HG03280 (cell line): ENCODE measurements around the gene KCNJ9.
"Not testable (repeated sequence)": the region's sequence is repeated elsewhere in the genome, so short reads cannot be mapped to it uniquely, and the experiment has no call there.

Experiments used
- ATAC-seq: cut with Tn5 transposase; IDR thresholded peaks from one replicate; pipeline ENCODE4 v1.9.1; 2021; ENCODE audit warnings: mild to moderate bottlenecking, moderate library complexity; ENCODE audit not compliant: unreplicated experiment

KCNJ9 gene

GRCh38 chr1:160101717-160102522, 20.6 kb downstream of the KCNJ9 start:
- no peak for ATAC-seq

DNA sequence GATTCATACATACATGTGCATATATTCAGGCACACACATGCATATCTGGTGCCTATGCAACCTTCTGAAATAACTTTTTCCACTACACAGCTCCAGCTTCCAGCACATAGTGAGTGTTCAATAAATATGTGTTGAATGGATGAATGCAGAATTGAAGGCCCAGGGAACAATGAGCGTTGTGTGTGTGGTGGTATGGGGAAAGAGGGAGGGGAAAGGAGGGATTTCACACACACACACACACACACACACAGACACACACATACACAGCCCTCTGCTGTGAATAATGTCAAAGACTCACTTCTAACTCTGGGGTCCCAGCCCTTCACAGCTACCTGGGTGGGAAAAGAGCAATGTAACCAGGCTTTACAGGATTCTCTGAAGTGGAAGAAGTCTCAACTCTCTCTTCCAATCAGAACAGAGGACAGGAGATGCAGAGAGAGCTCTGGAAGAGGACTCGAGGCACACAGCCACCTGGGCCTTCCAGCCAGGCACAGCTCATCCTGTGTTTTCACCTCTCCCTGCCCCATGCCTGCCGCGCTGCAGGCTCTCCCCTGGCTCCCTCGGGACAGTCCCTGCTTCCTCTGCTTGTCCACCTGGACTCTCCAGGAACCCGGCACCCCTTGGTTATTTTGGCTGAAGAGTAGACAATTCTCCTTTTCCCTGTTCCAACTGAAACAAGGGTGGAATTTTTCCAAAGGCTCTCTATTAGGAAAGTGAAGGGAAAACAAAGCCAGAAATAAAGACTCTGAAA, 22.5 kb downstream of the KCNJ9 start:
- ATAC-seq = no peak

DNA sequence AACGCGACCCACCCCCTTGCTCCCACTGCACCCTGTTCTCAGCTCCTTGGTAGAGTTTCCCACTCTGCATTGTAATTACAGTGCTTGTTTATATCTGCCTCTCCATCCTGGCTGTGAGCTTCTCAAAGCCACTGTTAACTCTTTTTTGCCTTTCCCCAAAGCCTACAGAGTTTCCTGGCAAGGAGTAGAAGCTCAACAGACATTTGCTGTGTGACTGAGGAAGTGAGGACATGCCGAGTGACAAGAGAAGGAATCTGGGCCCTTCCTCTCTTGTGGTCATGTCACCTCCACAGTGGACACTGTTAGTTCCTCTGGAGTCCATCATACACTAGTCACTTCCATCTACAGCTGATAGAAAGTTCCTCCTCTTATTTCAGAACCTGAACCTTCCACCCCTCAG, 23.1 kb downstream of the KCNJ9 start:
- no peak for ATAC-seq

GRCh38 chr1:160105155-160105554, 23.8 kb downstream of the KCNJ9 start:
- ATAC-seq = no peak

DNA sequence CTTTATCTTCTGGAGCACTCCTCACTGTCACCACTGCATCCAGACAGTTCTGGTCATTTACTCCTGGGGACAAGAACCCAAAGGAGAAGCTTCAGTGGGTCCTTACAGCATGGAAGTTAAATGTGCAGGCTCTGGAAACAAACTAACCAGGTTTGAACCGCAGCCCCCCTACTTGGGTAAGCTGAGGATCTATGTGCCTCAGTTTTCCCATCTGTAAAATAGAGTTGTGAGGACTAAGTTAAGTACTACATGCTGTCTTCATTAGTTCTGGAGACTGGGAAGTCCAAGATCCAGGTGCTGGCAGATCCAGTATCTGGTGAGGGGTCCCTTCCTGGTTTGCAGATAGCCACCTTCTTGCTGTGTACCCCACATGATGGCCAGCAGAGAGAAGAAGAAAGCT, 26.2 kb downstream of the KCNJ9 start:
- no peak for ATAC-seq

DNA sequence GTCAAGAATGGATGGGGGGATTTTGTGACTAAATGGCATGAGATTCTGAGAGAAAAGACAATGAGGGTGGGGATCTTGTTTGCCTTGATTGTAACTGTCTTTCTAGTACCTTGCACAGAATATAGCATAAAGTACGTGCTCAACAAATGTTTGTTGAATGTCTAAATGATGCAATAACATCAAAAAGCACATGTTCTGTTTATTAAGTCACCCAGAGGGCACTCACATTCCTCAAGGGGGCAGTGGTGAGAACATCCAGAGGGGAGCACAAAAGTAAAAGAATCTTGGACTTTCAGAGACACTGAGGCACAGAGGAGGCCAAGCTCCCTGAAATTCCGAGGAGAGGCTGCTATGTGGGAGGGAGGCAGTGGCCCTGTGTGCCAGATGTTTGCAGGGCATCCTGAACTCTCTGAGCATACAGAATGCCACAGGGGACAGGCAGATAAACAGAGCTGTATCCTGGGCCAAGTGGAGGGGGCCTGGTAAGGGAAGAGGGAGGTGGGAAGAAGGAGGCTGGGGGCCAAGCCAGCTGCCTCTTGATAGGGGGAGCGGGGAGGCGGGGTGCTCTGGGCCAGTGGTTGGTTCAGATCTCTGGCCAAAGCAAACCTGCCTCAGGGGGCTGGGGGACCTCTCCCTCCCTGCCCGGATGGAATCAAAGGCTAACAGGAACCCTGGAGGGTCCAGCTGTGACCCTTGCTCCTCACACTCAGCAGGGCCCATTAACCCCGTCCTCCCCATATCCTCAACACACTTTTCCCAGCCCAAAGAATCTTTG, 27.7 kb downstream of the KCNJ9 start:
- no peak for ATAC-seq

DNA sequence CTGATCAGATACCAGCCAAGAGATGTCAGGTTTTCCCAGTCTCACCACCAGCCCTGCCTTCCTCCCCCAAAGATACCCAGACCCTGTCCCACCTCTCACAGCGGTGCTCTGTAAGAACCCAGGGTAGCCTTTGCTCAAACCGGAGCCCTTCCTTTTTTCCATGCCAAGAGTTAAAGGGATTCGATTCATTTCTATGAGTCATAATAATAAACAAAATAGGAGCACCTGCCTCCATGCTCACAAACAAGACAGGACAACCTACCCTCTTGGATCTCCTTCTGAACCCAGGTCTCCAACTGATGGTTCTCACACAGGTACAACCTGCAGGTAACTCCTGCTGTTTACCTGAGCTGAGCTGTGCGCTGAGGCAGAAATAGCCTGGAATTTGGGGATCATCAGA, 28.3 kb downstream of the KCNJ9 start:
- no peak for ATAC-seq

- ATAC-seq = not testable (repeated sequence)
Measured at GRCh38 chr1:160111462-160111861, 30.1 kb downstream of the KCNJ9 start.

GRCh38 chr1:160112357-160112756, 31.0 kb downstream of the KCNJ9 start:
- ATAC-seq = no peak

DNA sequence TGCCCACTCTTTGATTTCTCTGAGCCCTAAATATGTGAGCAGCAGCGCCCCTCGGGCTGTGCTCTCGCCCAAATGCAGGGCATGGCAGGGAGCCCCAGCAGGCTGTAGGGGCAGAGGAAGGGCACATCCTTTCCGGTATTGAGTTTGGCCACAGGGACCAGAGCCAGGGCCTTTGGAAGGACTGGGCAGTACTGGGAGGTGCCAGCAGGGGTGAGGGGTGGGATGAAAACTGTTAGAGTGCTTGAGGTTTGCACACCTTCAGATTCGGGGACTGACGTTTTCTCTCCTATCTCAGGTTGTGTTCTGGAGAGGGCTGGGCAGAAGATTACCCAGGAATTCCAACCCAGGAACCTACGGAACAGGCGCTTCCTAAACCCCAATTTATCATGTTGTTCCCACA, 32.1 kb downstream of the KCNJ9 start:
- no peak for ATAC-seq

- no peak for ATAC-seq
Measured at GRCh38 chr1:160114085-160114484, 32.7 kb downstream of the KCNJ9 start.

DNA sequence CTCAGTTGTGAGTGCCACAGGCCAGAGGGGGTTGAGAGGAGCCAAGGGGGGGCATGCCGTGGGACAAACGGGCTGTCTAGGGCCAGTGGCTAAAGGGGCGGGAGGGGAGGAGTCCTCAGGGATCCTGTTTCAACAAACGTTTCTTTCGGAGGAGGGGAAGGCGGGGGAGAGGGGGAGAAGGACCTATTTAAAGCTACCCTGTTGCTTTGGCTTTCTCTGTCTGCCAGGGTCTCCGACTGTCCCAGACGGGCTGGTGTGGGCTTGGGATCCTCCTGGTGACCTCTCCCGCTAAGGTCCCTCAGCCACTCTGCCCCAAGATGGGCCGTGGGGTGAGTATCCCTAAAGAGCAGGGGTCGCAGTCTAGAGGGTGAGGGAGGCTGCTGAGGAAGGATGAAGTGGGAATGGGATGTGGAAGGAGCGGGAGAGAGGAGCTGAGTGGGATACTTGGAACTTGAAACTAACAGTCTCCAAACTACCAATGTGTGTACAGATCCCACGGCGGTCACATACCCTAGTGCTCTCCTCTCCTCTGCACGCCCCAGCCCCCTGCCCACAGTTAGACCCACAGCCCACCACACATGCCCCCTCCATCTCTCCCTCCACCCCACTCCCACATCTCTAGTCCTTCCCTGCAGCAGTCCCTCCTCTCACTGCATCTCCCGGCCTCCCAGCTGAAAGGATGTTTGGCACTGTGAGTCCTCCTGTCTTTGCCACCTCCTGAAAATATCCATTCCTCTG, 34.4 kb downstream of the KCNJ9 start, which contains the start of gene ATP1A2:
Gene ATP1A2 (plus strand): TSS at position 215 of the 738 bp plus-strand sequence. CDS start 103 bp downstream, at position 318.
- no peak for ATAC-seq

- no peak for ATAC-seq
Measured at GRCh38 chr1:160116283-160117147, 35.2 kb downstream of the KCNJ9 start.

DNA sequence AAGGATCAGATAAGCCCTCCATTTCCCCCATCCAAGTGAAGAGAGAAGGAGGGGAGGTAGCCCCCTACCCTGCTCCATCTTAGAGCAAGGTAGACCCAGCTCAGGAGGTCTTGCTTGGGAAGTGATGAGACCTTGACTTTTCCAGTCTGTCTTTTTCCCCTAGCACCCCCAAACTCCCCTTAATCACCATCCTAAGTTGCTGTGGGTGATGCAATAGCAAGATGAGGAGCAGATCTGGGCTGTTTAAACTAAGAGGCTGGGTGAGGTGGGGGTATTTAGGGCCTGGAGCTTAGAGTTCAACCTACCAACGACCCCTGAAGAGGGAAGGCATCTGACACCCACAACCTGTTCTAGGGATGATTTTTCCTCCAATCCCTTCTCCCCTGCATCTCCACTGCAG, 36.0 kb downstream of the KCNJ9 start:
- no peak for ATAC-seq

DNA sequence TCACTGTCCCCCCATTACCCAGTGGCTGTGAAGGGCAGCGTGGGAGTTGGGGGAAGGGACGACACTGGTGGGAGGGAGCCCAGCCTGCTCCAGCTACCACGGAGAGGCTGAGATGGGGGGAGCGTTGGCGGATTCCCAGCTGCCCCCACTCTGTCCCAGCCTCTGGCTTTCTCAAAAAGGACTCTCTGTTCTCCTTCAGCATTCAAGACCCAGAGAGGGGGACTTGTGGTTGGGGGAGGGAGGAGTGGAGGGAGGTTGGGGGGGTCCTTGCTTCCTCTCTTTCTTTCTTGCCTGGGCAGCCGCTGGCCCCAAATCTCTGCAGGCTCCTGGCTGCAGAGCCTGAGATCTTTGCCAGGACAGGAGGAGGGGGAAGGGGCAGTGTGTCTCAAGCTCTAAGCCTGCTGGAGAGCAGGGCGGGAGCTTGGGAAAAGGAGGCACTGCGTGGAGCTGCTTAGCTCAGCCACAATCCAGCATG, 36.4 kb downstream of the KCNJ9 start:
- ATAC-seq = no peak

- no peak for ATAC-seq
Measured at GRCh38 chr1:160118928-160119327, 37.6 kb downstream of the KCNJ9 start.

GRCh38 chr1:160120797-160121196, 39.5 kb downstream of the KCNJ9 start:
- ATAC-seq = no peak

GRCh38 chr1:160121388-160121787, 40.0 kb downstream of the KCNJ9 start:
- ATAC-seq = no peak

- no peak for ATAC-seq
Measured at GRCh38 chr1:160122978-160123495, 41.7 kb downstream of the KCNJ9 start.
